Stimulated activated CD4-positive, alpha-beta T cell treated with anti-CD3 and anti-CD28 coated beads, Interleukin-1b, Interleukin-23, amount 100 ng/mL, for 48 hours (primary cell): Measurements from ENCODE around the gene NCKAP1.
A peak's percentile ranks its signal among the peaks of the same experiment; 100 is the strongest.
"Not testable (repeated sequence)": the region's sequence is repeated elsewhere in the genome, so short reads cannot be mapped to it uniquely, and the experiment has no call there.

Source experiments
- DNase-seq: peaks from one replicate; pipeline ENCODE4 v3.0.0-alpha.2; 2020

Gene NCKAP1

DNA sequence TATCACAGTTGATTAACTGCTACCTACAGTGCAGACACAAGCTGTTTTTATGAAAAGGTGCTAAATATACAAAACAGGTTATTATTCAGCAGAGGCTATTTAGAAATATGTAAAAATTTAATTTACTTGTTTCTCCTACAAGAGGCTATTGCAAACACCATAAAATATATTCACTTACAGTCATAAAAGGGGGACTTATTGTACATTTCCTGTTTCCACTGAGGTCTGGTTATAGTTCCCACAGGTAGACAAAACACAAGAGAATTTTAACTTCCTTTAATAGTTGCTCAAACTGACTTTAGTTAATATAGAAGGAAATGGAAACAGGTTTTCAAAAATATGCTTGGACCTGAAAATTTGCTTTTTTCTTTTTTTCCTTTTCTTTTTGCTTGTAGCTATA is 131.8 kb downstream of the NCKAP1 start:
- DNase-seq: no peak

DNA sequence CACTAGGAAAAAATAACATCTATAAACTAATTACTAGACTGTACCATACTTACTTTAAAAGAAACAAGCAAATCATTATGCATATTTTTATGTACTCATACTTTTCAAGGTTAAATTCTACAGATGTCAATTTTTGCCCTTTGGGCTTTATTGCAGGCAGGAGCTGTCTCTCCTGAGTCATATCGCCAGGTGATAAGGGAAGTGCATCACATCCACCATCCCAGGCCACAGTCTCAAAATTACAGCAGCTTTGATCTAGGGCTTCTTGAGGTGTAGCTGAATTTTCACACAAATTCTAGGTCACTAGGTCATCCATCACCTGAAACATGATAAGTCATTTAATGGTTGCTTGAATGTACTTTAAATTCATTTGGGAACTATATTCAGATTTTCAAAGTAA is 133.4 kb downstream of the NCKAP1 start:
- no peak for DNase-seq

DNA sequence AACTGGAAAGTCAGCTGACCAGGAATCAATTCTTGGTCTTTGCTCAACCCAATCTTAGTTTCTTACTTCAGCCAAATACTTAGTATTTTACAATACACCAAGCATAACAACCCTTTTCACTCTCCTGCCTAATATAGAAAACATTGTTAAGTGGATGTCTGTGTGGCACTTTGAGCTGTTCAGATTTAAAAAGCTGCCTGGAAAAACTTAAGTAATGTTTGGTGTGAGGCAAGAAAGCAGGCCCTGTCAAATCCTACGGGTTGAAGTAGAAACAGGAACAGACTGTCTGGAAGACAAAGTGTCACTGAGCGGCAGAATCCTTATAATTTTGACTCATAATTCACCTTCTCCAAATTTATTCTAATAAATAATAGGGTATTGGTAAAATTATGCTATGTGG is 134.7 kb downstream of the NCKAP1 start:
- DNase-seq: no peak

DNA sequence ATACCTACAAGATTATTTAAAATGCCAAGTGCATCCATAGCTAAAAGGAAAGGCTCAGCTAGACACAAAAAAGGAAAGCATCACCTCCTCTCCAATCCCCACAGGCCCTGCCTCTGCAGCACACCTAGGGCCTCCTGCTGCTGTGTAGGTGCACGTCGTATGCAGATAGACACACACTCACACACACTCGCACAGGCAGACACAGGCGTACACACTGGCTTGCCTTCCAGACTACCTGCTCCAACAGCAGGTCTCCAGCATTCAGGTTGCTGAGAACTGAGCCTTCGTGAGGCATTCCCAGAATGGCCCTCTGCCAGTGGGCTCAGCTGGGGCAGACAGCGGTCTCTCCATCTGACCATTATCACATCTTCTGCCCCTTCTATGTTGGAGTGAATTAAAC is 136.5 kb downstream of the NCKAP1 start:
- no peak for DNase-seq

DNA sequence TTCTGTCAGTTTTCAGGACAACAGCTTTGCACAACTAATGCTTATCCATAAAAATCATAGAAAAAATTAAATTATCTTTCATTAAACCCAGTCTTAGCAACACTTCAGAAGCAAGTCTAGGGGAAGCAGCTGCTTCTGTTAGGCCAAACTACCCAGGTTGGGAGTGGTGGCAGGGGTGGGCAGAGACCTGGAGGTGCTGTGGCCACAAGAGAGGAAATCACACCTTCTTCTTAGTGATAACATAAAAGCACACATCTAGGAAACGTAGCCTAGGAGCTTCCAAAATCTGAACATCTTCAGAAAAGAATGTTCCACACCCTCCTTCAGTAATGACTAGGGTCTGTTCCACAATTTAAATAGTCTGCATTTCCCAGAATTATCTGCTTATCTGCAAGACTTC is 139.5 kb downstream of the NCKAP1 start:
- no peak for DNase-seq

DNA sequence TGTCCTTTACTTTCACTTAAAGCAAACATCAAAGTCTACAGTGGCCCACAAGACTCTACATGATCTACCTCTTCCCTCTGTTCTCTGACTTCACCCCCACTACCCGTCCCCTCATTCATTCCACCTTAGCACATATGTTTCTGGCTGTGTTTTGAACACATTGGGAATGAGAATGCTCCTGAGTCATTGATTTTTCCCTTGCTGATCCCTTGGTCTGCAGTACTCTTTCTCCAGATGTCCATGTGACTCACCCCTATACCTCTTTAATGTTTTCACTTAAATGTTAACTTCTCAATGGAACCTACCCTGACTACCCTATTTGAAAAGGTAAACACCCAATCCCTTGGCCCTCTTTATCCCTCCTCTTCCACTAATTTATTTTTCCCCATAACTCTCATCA is 141.1 kb downstream of the NCKAP1 start:
- DNase-seq: no peak

DNA sequence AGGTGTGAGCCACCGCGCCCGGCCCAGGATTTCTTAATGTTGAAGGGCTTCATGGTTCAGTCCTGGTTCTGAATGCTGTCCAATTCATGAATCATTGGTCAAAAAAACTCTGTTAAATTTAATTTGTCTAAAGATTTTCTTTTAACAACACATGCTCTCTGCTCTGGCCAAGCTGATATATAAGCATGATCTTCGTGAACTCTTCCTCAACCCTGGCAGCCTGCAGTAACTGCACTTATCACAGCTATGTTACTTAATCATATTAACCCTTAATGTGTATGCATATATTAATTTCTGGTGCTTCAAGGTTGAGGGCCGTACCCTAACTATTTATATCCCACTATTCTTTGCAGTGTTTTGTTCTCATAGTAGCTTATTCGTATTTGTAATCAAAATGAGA is 142.5 kb downstream of the NCKAP1 start:
- no peak for DNase-seq

DNA sequence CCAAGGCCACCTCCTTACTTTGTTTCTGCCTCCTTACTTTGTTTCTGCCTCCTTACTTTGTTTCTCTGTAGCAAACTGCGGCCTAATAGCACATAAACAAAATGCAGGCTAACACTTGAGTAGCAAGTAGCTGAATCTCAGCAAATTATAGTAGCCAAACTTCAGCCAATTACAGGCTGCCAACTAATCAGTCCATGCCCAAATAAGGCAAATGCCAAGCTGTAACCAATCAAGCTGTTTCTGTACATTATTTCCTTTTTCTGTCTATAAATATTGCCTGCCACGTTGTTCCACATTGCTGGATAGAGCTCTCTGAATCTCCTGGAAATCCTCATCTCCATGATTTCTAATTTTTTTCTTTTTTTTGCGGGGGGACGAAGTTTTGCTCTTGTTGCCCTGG is 143.1 kb downstream of the NCKAP1 start:
- no peak for DNase-seq

DNA sequence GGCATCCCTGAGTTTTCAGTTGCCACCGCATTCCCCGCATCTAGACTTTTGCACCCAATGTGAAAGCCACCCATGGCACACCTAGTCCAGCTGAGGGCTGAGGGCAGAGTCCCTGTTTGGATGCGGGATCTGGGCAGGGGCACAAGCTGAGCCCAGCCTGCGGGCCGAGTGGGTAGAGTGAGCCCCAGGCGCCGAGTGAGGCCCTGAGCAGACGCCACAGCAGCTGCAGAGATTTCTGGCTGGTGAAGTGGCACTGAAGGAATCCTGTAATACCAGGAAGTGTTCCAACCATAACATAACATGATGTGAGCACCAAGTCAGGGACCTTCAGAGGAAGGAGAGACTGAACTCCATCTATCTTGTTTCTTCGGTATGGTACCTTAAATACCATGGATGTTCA is 144.1 kb downstream of the NCKAP1 start:
- no peak for DNase-seq

DNA sequence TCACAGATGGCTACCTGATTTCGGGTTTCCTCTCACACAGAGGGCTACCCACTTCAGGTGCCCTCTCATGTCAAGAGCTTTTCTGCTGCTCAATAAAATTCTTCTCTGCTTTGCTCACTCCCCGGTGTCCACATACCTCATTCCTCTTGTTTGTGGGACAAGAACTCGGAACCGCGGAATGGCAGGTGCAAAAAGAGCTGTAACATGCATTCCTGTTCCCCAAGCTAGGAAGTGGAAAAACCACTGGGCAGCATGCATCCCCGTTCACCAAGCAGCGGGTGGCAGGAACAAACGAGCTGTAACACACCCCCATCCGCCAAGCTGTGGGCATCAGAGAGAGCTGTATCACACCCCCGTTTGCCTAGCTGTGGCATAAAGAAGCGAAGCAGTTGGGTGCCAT is 144.6 kb downstream of the NCKAP1 start:
- DNase-seq: no peak

DNA sequence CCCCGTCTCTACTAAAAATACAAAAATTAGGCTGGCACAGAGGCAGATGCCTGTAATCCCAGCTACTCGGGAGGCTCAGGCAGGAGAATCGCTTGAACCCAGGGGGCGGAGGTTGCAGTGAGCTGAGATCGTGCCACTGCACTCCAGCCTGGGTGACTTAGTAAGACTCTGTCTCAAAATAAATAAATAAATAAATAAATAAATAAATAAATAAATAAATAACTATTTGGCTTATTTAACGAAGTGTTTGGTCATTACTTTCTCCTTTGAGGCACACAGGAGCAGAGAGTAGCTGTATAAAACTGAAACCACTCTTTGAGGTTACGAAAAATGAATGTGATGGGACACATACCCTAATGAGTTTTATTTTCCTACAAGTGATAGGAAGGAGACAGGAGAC is 145.2 kb downstream of the NCKAP1 start:
- not testable (repeated sequence) for DNase-seq

DNA sequence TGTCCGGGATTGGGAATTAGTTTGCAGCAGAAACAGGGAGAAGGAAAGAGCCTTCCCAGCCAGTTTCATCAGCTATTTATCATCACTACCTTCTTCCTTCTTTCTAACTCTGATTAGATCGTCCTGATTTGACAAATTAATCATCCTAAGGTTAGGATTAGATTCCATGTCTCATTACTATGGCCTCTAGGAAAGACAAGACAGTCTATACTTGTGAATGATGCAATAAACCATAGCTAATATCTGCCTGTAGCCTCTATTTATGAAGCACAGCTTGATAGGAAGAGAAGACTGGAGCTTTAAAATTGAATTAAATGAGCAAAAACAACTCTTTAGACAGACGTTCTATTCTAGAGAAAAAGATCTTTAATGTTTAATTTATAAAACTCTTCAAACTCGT is 146.6 kb downstream of the NCKAP1 start:
- no peak for DNase-seq

DNA sequence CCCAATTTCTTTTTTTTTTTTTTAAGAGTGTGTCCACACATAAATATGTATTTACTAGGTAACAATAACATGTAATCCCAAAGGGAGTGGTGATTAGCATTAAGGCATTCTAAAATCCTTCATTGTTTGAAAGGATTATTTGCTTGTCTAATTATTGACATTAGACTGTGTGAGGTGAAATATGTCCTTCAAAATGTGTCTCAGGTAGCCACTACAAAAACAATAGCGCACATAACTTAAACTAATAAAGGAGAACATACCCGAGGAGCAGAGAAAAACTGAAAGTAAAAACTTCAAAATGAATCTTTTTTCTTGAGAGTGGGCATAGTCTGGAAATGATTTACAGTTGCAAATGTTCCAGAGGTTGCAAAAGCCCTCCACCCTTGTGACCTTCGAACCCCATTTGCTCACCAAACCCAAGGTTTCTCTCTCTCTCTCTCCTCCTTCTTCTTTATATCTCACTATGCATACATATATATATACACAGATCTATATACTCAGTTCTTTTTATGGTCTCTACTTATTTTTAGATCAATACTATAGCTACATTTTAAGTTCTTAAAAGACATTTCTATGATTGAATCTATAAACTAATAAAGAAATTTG is 147.4 kb downstream of the NCKAP1 start:
- no peak for DNase-seq

DNA sequence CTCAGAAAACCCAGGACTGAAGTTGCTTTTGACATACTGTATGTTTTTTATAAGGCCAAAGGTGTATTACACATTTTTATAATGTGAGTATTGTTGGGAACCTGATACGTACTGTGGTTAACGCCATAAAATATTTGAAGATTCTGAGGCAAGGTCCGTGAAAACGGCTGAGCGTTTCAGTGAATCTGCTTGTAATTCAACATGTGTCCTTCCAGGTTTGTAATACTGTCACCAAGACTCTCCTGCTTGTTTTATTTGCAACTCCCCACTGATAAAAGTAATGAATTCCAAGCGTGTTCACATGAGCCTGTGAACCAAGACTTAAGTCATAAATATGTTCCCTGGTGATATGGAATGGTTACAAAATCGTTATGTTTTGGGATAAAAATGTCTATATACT is 148.0 kb downstream of the NCKAP1 start:
- no peak for DNase-seq

DNA sequence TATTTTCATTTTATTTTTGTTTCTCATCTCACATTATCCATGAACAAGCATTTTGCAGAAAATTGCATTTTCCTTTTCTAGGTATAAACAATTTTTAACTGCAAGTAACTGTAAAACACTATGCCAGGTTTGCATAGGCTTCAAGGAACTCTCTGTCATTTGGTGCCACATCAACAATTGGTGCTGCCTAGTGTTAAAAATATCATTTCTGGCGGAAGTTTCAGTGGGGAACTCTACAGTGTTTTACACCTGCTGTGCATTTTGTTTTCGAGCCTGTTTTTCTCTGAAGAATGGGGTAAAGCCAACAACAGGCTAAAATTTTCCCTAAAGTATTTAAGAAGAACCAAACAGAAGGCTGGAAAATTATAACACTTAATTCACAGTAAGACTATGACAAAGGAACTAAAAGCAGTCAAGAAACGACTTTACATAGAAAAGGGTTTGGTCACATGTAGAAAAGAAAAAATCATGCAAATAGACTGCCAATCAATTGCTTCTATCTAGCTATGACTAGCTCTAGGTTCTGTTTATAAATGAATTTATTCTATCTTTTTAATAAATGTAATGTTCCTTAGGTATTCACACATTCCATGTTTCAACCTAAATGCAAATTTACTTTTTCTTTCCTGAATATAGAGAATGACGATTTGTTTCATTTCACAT is 150.4 kb downstream of the NCKAP1 start:
- DNase-seq: no peak

DNA sequence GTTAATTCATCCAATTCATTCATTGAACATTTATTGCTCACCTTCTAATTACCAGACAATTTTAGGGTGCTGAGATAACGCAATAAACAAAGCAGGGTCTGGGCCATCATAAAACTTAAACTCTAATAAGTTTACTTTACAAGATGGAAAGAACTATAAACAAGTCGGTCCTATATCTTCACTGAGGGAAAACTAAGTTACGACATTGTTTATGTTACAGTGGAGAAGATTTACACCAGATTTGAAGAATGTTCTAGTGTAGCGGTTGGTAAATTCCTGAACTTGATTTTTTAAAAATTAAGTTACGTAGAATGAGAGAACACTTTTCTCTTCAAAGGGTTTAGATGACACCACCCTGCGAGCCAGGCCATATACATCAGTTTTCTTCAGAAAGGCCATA is 151.2 kb downstream of the NCKAP1 start:
- DNase-seq: no peak

DNA sequence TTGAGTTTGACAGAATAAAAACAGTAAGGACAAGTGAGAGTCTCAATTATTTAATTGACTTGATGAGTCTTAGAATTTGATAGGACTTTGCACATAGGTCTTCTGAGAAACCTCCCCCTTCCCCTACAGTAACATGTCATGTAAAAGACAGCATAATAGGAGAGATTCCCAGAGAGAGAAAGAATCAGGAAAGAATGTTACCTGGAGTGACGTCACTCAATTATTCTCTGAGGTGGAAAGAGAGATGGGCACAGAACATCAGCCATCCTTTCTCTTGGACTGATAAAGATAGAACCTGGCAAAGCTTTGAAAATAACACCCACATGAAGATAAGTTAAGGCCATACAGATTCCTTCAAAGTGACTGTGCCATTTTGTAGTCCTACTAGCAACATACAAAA is 152.5 kb downstream of the NCKAP1 start:
- no peak for DNase-seq

DNA sequence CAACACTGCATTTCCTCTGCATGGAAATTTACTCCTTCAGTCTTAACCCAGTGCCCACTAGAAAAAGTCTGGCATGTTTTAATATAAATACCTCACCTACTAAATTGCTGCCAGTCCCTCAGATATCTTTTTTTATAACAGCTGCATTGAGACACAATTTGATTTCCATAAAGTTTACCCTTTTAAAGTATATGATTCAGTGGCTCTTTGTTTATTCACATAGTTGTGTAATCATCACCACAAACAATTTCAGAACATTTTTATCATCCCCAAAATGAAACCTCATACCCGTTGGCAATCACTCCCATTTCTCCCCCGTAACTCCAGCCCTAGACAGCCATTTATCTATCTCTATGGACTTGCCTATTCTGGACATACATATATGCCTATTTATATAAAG is 154.8 kb downstream of the NCKAP1 start:
- DNase-seq: no peak

DNA sequence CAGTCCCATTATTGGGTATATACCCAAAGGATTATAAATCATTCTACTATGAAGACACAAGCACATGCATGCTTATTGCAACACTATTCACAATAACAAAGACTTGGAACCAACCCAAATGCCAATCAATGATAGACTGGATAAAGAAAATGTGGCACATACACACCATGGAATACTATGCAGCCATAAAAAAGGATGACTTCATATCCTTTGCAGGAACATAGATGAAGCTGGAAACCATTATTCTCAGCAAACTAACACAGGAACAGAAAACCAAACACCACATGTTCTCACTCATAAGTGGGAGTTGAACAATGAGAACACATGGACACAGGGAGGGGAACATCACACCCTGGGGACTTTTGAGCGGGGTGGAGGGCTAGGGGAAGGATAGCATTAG is 158.2 kb downstream of the NCKAP1 start:
- not testable (repeated sequence) for DNase-seq

DNA sequence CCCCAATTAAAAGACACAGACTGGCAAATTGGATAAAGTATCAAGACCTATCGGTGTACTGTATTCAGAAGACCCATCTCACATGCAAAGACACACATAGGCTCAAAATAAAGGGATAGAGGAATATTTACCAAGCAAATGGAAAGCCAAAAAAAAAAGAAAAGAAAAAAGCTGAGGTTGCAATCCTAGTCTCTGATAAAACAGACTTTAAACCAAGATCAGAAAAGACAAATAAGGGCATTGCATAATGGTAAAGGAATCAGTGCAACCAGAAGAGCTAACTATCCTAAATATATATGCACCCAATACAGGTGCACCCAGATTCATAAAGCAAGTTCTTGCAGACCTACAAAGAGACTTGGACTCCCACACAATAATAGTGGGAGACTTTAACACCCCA is 161.6 kb downstream of the NCKAP1 start:
- DNase-seq: not testable (repeated sequence)

DNA sequence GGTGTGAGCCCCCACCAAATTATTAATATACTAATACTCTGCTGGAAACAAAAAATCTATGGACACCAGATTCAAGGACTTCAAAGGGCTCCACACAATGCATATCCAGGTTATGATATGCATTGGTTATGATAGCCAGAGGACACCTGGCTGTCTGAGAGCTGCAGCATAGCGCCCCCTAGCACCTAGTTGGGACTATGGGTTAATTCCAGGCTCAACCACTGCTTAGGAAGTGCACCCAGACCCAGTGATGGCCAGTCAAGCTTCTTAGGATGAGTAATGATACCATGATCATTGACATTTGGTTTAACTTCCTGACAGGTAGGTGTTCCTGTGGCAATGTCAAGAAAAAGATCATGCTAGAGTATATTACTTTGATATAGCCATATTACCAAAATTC is 168.0 kb downstream of the NCKAP1 start:
- peak; percentile 2 for DNase-seq

DNA sequence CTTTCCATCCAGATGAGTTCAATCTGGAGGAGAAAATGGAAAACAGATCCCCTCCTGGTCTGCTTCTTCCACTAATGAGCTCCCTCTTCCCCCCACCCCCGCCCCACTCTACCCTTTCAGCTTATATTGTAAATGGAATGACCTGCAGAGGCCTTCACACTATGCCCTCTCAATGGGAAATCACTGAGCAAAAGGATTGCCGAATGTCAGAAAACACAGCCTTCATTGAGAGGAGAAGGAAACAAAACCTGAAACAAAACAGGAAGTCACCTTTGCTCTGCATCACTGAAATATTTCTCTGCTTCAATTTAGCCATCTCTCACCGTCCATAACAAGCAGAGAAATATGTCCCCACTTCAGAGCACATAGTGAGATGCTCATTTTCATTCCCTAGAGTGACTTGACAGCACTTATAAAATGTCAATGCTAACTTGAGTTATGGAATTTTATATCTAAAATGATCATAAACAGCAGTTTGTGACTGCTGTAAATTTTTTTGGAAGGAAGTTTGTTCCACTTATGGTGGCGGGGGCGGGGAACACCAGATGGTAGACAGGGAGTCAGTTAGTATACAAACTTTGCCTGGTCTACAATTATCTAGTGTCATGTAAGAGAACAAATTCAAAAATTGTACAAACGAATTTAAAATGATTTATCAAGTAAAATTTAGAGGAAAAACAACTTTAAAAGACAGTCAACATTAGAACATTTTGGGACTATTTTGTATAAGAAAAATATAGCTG is 170.0 kb downstream of the NCKAP1 start:
- DNase-seq: no peak

DNA sequence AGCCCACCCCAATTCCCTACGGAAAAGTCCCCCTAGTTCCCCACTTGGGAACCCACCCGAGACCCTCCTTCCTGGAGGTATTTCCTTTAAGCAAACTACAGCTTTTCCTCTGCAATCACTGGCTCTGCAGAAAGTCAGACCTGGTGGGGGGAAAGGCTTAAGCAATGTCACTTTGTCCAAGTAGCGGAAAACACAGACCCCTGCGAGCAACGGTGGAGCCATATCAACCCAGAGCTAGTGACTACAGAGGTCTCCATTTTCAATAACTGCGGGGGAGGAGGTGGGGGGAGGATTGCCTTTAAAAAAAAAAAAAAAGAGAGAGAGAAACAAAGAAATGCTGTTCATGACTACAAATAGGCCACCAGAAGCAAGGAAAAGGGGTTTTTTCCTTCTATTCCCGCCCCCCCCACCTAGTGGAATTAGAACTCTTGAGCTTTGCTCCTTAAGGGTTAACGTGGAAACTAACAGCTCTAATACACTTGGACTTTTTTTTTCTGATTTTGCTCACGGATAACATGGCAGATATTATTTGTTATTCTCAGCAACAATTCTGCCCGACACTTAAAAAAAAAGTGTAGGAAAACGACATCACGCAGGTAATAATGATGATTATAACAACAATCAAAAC is 170.7 kb downstream of the NCKAP1 start:
- DNase-seq: no peak
